ENCODE results near the gene SLC29A4. TPM values are rescaled to one million over a fixed set of nuclear protein-coding genes. Genes with fewer than 3 reads are reported as not detected.
A peak's percentile ranks its signal among the peaks of the same experiment; 100 is the strongest.

SLC29A4 gene
- total and polyA plus RNA-seq, 8 donors: 2.4 to 8.2 (median 3.9) TPM

- Histone ChIP-seq H3K9me3 (no peaks in the 10 kb centered on the region), H3K27ac (peak overlapping the region; percentile 22 to 71 (median 55)), H3K36me3 (peaks cover 54 to 98% (median 91%) of the 10 kb centered on the region in 4 donors), H3K4me3 (peak overlapping the region in 2 of 4 donors; percentile 11 to 19), H3K4me1 (peaks cover 16 to 76% (median 47%) of the 10 kb centered on the region in 4 donors), H3K27me3 (no peaks in the 10 kb centered on the region)
- intact Hi-C loops (cut with DNase I; ENCODE audit: low total_unique reads): no loop called here
- peak; percentile 65 to 85 for DNase-seq
- 24 to 42% (median 26%) methylated on average over 17 of the region's 17 CpGs for WGBS, 5 donors
- TF ChIP-seq POLR2AphosphoS5 (IDR thresholded peaks at IDR 0.05) (peak; percentile 5 to 67 (median 26)), EP300 (IDR thresholded peaks at IDR 0.05) (no peak), POLR2A (IDR thresholded peaks at IDR 0.05) (no peak)
Observed at GRCh38 chr7:5354460-5355232, 71.9 kb downstream of the SLC29A4 start.

Other genes with a start within 250 kb of the SLC29A4 start
- gene RBAK, start 237.1 kb upstream of the SLC29A4 start, total RNA-seq: 10 to 100 TPM in 4 of 5 donors, 1 to 10 TPM in 1; 7.6 to 27.5 (median 10.9) TPM
- 1 to 10 TPM; 2.1 to 4.1 (median 2.4) TPM for gene RBAK, start 237.1 kb upstream of the SLC29A4 start, polyA plus RNA-seq
- gene WIPI2, start 92.7 kb upstream of the SLC29A4 start, total RNA-seq: 10 to 100 TPM; 11.1 to 92.0 (median 65.8) TPM
- gene WIPI2, start 92.7 kb upstream of the SLC29A4 start, polyA plus RNA-seq: 10 to 100 TPM; 24.5 to 40.0 (median 32.1) TPM
- 100 to 1,000 TPM in 3 of 5 donors, 10 to 100 TPM in 2; 72.5 to 463 (median 108) TPM for gene TNRC18, start 140.9 kb downstream of the SLC29A4 start, total RNA-seq
- gene TNRC18, start 140.9 kb downstream of the SLC29A4 start, polyA plus RNA-seq: 10 to 100 TPM in 2 of 3 donors, 1 to 10 TPM in 1; 8.5 to 29.4 (median 11.2) TPM
- 10 to 100 TPM in 4 of 5 donors, 1 to 10 TPM in 1; 2.8 to 23.2 (median 14.6) TPM for gene FBXL18, start 230.9 kb downstream of the SLC29A4 start, total RNA-seq
- gene FBXL18, start 230.9 kb downstream of the SLC29A4 start, polyA plus RNA-seq: 1 to 10 TPM in 2 of 3 donors, under 1 TPM in 1; 0.93 to 2.2 (median 1.7) TPM
- 1,000 to 10,000 TPM; 1,436 to 4,897 (median 3,222) TPM for gene ACTB, start 247.7 kb downstream of the SLC29A4 start, total RNA-seq
- 1,000 to 10,000 TPM; 2,327 to 6,028 (median 4,530) TPM for gene ACTB, start 247.7 kb downstream of the SLC29A4 start, polyA plus RNA-seq

Data from stomach (tissue), 9 donors.